GM12878 (cell line): ENCODE results near the gene KLHL26. TPM values are rescaled to one million over a fixed set of nuclear protein-coding genes. Genes with fewer than 3 reads are reported as not detected.

Experiments
- ATAC-seq: fragments of 200-7000 bp; cut with Tn5 transposase; 3 replicates; pipeline ENCODE4 v1.9.1; 2020; ENCODE audit warnings: mild to moderate bottlenecking, moderate library complexity
- BruUV-seq: library from RNA; stranded (reverse); fragments of 400-500 nt; replicated peaks from 2 replicates; lab custom pipeline; 2021; lab: Mats Ljungman, UMichigan
- CTCF ChIA-PET: fragments of 300-600 bp; sonication (Branson Sonifier 250); formaldehyde crosslinking; extraction: SDS; loops from one replicate; lab custom pipeline; 2021; ENCODE audit warnings: inconsistent platforms; lab: Yijun Ruan, JAX
- POLR2A ChIA-PET: fragments of 350-600 bp; formaldehyde crosslinking; extraction: SDS; loops from one replicate; lab custom pipeline; 2021; ENCODE audit warnings: inconsistent platforms; lab: Charles Lee
- RAD21 ChIA-PET: fragments of 300-600 bp; sonication (Branson Sonifier 250); formaldehyde crosslinking; loops from one replicate; lab custom pipeline; 2023; ENCODE audit warnings: antibody characterized with exemption; ENCODE audit not compliant: unreplicated experiment; lab: Charles Lee
- SMC1A ChIA-PET: fragments of 300-600 bp; sonication (Branson Sonifier 250); formaldehyde crosslinking; loops from one replicate; lab custom pipeline; 2023; ENCODE audit not compliant: unreplicated experiment, uncharacterized antibody; lab: Charles Lee
- DNase-seq: peaks from one replicate; pipeline ENCODE4 v3.0.0-alpha.2; 2011; ENCODE audit warnings: low read depth, low spot score
- FAIRE-seq: peaks from 3 replicates; lab custom pipeline; 2011; peaks lifted over from hg19 to GRCh38; lab: Jason Lieb, UNC
- H2AFZ ChIP-seq: 2 replicates; pipeline ENCODE4 v1.6.0; 2011; ENCODE audit warnings: low read depth, low read length, control low read depth; ENCODE audit not compliant: control insufficient read depth
- H3K27ac ChIP-seq: 2 replicates; pipeline ENCODE4 v1.5.1; 2011; ENCODE audit warnings: control low read depth; ENCODE audit not compliant: control insufficient read depth, insufficient read depth
- H3K27me3 ChIP-seq, 2 experiments: replicated peaks in 1 of 2; 2 replicates each; pipeline versions ENCODE4 v1.6.0 to v1.6.1; 2011; ENCODE audit warnings: low read length in 1 of 2; ENCODE audit not compliant: control insufficient read depth in 2 of 2, insufficient read depth in 2 of 2
- H3K36me3 ChIP-seq, 2 experiments: 2 replicates each; pipeline ENCODE4 v1.5.1; 2011; ENCODE audit warnings: low read length in 1 of 2; ENCODE audit not compliant: control insufficient read depth in 2 of 2, insufficient read depth in 2 of 2
- H3K4me1 ChIP-seq: 2 replicates; pipeline ENCODE4 v1.6.1; 2011; ENCODE audit warnings: mild to moderate bottlenecking, low read length, moderate library complexity, mixed read lengths; ENCODE audit not compliant: control insufficient read depth, insufficient read depth
- H3K4me2 ChIP-seq: 2 replicates; pipeline ENCODE4 v1.6.0; 2011; ENCODE audit warnings: control low read depth; ENCODE audit not compliant: control insufficient read depth, insufficient read depth
- H3K4me3 ChIP-seq: fragments of 200-600 bp; sonication (generic); 2 replicates; pipeline ENCODE4 v1.5.1; 2016
- H3K79me2 ChIP-seq: 2 replicates; pipeline ENCODE4 v1.6.0; 2011; ENCODE audit warnings: low read length; ENCODE audit not compliant: control insufficient read depth, insufficient read depth
- H3K9ac ChIP-seq: 2 replicates; pipeline ENCODE4 v1.8.0; 2011; ENCODE audit warnings: low read length, control low read depth, mixed read lengths; ENCODE audit not compliant: control insufficient read depth, insufficient read depth
- H3K9me3 ChIP-seq: replicated peaks from 3 replicates; pipeline ENCODE4 v1.5.1; 2011; ENCODE audit warnings: mild to moderate bottlenecking, low read length; ENCODE audit not compliant: control insufficient read depth, insufficient read depth
- H4K20me1 ChIP-seq: 2 replicates; pipeline ENCODE4 v1.6.0; 2011; ENCODE audit not compliant: control insufficient read depth, insufficient read depth
- EGR1 ChIP-seq, 2 experiments: IDR thresholded peaks; 1 replicate in 1 of 2; 2 replicates in 1 of 2; pipeline ENCODE4 v1.6.1; 2011 to 2012; ENCODE audit warnings: low read depth in 2 of 2, low read length in 2 of 2, borderline replicate concordance in 1 of 2, mild to moderate bottlenecking in 1 of 2, moderate library complexity in 1 of 2
- PML ChIP-seq: IDR thresholded peaks from 2 replicates; pipeline ENCODE4 v1.6.1; 2012; ENCODE audit warnings: low read length, inconsistent platforms
- POU2F2 ChIP-seq: IDR thresholded peaks from 3 replicates; pipeline ENCODE4 v1.6.1; 2011; ENCODE audit warnings: low read depth, mild to moderate bottlenecking, low read length, borderline replicate concordance
- SP1 ChIP-seq: IDR thresholded peaks from one replicate; pipeline ENCODE4 v1.6.1; 2011; ENCODE audit warnings: low read depth, low read length
- SRF ChIP-seq, 2 experiments: IDR thresholded peaks; 2 replicates each; pipeline ENCODE4 v1.6.1; 2011; ENCODE audit warnings: low read depth in 2 of 2, low read length in 2 of 2, mild to moderate bottlenecking in 1 of 2, moderate library complexity in 1 of 2
- WGBS: methylation state at CpG from one replicate; pipeline ENCODE4 v1.1.6; 2016; ENCODE audit warnings: low lambda C conversion rate; ENCODE audit not compliant: insufficient replicate concordance, insufficient coverage; ENCODE audit errors: missing lambda C conversion rate; 5-methylcytosine and 5-hydroxymethylcytosine counted together
- in situ Hi-C: fragments of 300-500 bp; cut with MboI; formaldehyde crosslinking; loops from 9 replicates; pipeline ENCODE4 v1.14.3; 2018; ENCODE audit warnings: mixed read lengths
- intact Hi-C: fragments of 100-400 bp; cut with micrococcal nuclease; formaldehyde crosslinking; loops from one replicate; pipeline ENCODE4 v1.14.2; 2022; ENCODE audit not compliant: unreplicated experiment
- polyA plus RNA-seq, 11 experiments: library from polyadenylated mRNA; depleted of rRNA in 4 of 11; unstranded in 6 of 11; stranded (reverse) in 5 of 11; fragments of >200 nt; fragmentation: Nextera tagmentation in 4 of 11; fragmentation: Illumina TruSeq in 1 of 11; extraction: Ambion mirVana in 4 of 11; extraction: Trizol in 1 of 11; gene quantifications; 1 replicate in 1 of 11; 2 replicates in 10 of 11; pipeline versions ENCODE4 v1.2.1 to v1.2.3, GENCODE V29; 2011 to 2016; ENCODE audit warnings: inconsistent platforms in 2 of 11, missing spikeins in 2 of 11, low read depth in 1 of 11
- total RNA-seq, 4 experiments: library from RNA; depleted of rRNA in 3 of 4; stranded (reverse); fragments of >200 nt in 3 of 4; fragmentation: Illumina TruSeq in 1 of 4; extraction: Trizol in 1 of 4; gene quantifications; 2 replicates each; pipeline versions ENCODE4 v1.2.1 to v1.2.3, GENCODE V29; 2013 to 2021
- TF ChIP-seq, protein P1 (sequence below): IDR thresholded peaks from 2 replicates; pipeline ENCODE4 v1.6.1; 2012; ENCODE audit warnings: improper control_type of control experiment, low read depth, low read length; ENCODE audit not compliant: insufficient replicate concordance
- TF ChIP-seq, protein P2 (sequence below): fragments of 450-650 bp; IDR thresholded peaks from 2 replicates; pipeline ENCODE4 v1.6.1; 2016; ENCODE audit warnings: mild to moderate bottlenecking, moderate library complexity, borderline replicate concordance
- TF ChIP-seq, protein P3 (sequence below): fragments of 450-650 bp; IDR thresholded peaks from 2 replicates; pipeline ENCODE4 v1.6.1; 2018; ENCODE audit warnings: borderline replicate concordance, mild to moderate bottlenecking; ENCODE audit not compliant: partially characterized antibody

Gene KLHL26
- total and polyA plus RNA-seq, 10 of the 15 experiments (the other 5 are each of a cell fraction or from before 2014, with no cell fraction given): 0.18 to 14.6 (median 2.9) TPM

DNA sequence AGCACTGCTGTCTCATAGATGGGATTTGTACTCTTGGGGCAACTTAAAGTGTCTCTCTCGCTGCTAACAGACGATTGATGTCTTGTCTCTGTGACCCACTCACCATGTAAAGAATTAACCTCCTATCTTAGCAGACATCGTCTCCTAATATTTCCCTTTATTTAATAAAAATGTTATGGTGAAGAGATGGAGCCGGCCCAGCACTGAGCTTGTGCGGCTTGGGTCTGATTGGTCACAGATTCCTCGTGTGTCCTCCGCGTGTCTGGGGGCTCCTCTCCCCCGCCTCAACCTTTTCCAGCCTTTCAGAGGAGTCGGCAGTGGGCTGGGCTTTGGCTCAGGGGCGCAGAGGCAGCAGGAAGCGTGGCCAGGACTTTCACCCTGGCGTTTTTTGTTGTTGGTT, 33.5 kb downstream of the KLHL26 start:
- no peaks in the 10 kb centered on the region for H3K79me2 ChIP-seq
- intact Hi-C loops: no loop called here
- peaks cover 0 to 11% of the 10 kb centered on the region in 2 experiments; a peak in 2 of 4 replicates for H3K36me3 ChIP-seq
- RAD21 ChIA-PET: no interaction called here
- no peaks in the 10 kb centered on the region for H3K9me3 ChIP-seq
- TF ChIP-seq SRF (IDR thresholded peaks at IDR 0.05; ENCODE audit: low read depth in 2 of 2, low read length in 2 of 2) (no peak), EGR1 (IDR thresholded peaks at IDR 0.05; ENCODE audit: borderline replicate concordance in 1 of 2, low read depth in 2 of 2, low read length in 2 of 2) (no peak), POU2F2 (no peak), SP1 (no peak), PML (no peak)
- TF ChIP-seq, protein P1, sequence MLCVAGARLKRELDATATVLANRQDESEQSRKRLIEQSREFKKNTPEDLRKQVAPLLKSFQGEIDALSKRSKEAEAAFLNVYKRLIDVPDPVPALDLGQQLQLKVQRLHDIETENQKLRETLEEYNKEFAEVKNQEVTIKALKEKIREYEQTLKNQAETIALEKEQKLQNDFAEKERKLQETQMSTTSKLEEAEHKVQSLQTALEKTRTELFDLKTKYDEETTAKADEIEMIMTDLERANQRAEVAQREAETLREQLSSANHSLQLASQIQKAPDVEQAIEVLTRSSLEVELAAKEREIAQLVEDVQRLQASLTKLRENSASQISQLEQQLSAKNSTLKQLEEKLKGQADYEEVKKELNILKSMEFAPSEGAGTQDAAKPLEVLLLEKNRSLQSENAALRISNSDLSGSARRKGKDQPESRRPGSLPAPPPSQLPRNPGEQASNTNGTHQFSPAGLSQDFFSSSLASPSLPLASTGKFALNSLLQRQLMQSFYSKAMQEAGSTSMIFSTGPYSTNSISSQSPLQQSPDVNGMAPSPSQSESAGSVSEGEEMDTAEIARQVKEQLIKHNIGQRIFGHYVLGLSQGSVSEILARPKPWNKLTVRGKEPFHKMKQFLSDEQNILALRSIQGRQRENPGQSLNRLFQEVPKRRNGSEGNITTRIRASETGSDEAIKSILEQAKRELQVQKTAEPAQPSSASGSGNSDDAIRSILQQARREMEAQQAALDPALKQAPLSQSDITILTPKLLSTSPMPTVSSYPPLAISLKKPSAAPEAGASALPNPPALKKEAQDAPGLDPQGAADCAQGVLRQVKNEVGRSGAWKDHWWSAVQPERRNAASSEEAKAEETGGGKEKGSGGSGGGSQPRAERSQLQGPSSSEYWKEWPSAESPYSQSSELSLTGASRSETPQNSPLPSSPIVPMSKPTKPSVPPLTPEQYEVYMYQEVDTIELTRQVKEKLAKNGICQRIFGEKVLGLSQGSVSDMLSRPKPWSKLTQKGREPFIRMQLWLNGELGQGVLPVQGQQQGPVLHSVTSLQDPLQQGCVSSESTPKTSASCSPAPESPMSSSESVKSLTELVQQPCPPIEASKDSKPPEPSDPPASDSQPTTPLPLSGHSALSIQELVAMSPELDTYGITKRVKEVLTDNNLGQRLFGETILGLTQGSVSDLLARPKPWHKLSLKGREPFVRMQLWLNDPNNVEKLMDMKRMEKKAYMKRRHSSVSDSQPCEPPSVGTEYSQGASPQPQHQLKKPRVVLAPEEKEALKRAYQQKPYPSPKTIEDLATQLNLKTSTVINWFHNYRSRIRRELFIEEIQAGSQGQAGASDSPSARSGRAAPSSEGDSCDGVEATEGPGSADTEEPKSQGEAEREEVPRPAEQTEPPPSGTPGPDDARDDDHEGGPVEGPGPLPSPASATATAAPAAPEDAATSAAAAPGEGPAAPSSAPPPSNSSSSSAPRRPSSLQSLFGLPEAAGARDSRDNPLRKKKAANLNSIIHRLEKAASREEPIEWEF: no peak
- TF ChIP-seq, protein P2, sequence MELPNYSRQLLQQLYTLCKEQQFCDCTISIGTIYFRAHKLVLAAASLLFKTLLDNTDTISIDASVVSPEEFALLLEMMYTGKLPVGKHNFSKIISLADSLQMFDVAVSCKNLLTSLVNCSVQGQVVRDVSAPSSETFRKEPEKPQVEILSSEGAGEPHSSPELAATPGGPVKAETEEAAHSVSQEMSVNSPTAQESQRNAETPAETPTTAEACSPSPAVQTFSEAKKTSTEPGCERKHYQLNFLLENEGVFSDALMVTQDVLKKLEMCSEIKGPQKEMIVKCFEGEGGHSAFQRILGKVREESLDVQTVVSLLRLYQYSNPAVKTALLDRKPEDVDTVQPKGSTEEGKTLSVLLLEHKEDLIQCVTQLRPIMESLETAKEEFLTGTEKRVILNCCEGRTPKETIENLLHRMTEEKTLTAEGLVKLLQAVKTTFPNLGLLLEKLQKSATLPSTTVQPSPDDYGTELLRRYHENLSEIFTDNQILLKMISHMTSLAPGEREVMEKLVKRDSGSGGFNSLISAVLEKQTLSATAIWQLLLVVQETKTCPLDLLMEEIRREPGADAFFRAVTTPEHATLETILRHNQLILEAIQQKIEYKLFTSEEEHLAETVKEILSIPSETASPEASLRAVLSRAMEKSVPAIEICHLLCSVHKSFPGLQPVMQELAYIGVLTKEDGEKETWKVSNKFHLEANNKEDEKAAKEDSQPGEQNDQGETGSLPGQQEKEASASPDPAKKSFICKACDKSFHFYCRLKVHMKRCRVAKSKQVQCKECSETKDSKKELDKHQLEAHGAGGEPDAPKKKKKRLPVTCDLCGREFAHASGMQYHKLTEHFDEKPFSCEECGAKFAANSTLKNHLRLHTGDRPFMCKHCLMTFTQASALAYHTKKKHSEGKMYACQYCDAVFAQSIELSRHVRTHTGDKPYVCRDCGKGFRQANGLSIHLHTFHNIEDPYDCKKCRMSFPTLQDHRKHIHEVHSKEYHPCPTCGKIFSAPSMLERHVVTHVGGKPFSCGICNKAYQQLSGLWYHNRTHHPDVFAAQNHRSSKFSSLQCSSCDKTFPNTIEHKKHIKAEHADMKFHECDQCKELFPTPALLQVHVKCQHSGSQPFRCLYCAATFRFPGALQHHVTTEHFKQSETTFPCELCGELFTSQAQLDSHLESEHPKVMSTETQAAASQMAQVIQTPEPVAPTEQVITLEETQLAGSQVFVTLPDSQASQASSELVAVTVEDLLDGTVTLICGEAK: no peak
- TF ChIP-seq, protein P3, sequence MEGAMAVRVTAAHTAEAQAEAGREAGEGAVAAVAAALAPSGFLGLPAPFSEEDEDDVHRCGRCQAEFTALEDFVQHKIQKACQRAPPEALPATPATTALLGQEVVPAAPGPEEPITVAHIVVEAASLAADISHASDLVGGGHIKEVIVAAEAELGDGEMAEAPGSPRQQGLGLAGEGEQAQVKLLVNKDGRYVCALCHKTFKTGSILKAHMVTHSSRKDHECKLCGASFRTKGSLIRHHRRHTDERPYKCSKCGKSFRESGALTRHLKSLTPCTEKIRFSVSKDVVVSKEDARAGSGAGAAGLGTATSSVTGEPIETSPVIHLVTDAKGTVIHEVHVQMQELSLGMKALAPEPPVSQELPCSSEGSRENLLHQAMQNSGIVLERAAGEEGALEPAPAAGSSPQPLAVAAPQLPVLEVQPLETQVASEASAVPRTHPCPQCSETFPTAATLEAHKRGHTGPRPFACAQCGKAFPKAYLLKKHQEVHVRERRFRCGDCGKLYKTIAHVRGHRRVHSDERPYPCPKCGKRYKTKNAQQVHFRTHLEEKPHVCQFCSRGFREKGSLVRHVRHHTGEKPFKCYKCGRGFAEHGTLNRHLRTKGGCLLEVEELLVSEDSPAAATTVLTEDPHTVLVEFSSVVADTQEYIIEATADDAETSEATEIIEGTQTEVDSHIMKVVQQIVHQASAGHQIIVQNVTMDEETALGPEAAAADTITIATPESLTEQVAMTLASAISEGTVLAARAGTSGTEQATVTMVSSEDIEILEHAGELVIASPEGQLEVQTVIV: no peak
- SMC1A ChIA-PET: no interaction called here
- FAIRE-seq: no peak
- H2AFZ ChIP-seq: no peak overlapping the region
- no peak overlapping the region for H3K4me2 ChIP-seq
- no peaks in the 10 kb centered on the region for H3K4me1 ChIP-seq
- H3K9ac ChIP-seq: no peak overlapping the region
- in situ Hi-C loops: loop anchor here (10.0 kb wide), 1 partner anchor 216 kb away; no protein-coding TSS in a partner anchor
- no peaks in the 10 kb centered on the region for H4K20me1 ChIP-seq
- no peaks in the 10 kb centered on the region for H3K27me3 ChIP-seq
- WGBS: 81% methylated on average over 13 of the region's 13 CpGs
- no peak overlapping the region for H3K27ac ChIP-seq
- H3K4me3 ChIP-seq: no peak overlapping the region
- CTCF ChIA-PET: no interaction called here
- POLR2A ChIA-PET: no interaction called here
- BruUV-seq: TSS peak; percentile 40
- DNase-seq: no peak
- ATAC-seq: no peak
